ENCODE data around the gene MMEL1.
A peak's percentile ranks its signal among the peaks of the same experiment; 100 is the strongest.
"Not testable (repeated sequence)": the region's sequence is repeated elsewhere in the genome, so short reads cannot be mapped to it uniquely, and the experiment has no call there.

MMEL1 gene

DNA sequence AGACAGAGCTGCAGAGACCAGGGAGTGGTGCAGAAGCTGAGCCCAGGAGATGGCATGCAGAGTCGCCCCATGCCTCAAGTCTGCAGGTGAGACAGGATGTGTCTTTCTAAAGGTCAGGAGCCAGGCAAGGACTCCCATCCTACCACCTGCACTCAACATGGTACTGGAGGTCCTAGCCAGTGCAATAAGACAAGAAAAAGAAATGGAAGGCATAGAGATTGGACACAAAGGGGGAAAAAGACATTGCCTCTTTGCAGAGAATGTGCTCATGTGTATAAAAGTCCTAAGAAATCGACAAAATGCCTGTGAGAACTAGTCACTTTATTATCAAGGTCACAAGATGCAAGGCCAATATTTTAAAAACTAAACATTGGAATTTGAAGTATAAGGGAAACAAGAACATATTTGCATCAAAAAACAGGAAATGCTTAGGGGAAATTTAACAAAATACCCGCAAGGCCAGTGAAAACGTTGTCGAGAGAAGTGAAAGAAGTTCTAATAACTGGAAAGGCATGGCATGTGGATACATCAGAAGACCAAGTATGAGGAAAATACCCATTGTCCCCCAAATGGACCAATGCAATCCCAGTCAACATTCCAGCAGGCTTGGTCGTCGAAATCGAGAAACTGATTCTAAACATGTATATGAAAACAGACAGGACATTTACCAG is 59.4 kb downstream of the MMEL1 start:
- DNase-seq (ENCODE audit: low spot score), result no peak

GRCh38 chr1:2571348-2571747 is 61.5 kb downstream of the MMEL1 start:
- no peak for DNase-seq (ENCODE audit: low spot score)

DNA sequence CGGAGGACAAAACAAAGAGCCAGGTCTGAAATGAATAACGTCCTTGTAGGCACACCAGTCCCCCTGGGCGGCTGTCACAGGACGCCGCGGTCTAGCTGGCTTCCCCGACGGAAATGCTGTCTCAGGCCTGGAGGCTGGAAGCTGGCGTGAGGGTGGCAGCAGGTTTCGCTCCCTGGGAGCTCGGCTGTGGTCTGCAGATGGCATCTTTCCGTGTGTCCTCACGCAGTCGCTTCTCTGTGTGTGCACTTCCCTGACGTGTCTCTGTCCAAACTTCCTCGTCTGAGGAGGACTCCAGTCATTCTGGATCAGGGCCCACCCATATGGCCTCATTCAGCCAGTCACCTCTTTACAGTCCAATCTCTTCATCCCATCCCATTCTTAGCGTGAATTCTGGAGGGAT is 62.5 kb downstream of the MMEL1 start:
- DNase-seq (ENCODE audit: low spot score), result peak; percentile 22

- not testable (repeated sequence) for DNase-seq (ENCODE audit: low spot score)
Measured at GRCh38 chr1:2569703-2570102, 63.1 kb downstream of the MMEL1 start.

- DNase-seq (ENCODE audit: low spot score), result no peak
Measured at GRCh38 chr1:2569060-2569459, 63.8 kb downstream of the MMEL1 start.

DNA sequence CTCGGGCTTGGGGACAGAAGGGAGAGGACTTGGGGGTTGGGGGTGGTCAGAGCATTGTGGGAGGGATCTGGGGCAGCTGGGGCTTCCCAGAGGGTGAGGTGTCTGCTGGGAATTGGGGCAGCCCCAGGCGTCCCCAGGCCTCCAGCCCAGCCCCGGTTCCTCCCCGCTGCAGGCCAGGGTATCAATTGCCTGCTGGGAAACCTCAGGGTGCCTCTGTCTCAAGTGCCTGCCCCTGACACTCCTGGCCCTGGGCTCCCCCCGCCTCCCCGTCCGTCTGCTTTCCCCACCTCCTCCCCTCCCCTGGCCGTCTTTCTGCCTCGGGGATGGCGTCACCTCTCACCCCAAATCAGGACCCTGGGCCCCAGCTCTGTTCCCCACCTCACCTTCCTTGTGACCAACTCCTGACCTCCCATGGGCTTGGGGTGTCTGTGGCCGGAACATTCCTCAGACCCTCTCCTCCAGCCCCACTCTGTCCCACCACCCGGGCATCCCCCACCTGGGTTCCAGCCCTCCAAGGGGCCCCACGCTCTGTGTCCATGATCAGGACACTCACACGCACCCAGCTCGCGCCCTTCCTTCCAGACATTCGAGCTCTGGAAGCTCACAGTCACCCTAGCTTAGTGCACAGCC is 64.5 kb downstream of the MMEL1 start:
- not testable (repeated sequence) for DNase-seq (ENCODE audit: low spot score)

- no peak for DNase-seq (ENCODE audit: low spot score)
Measured at GRCh38 chr1:2567083-2567679, 65.6 kb downstream of the MMEL1 start.

DNA sequence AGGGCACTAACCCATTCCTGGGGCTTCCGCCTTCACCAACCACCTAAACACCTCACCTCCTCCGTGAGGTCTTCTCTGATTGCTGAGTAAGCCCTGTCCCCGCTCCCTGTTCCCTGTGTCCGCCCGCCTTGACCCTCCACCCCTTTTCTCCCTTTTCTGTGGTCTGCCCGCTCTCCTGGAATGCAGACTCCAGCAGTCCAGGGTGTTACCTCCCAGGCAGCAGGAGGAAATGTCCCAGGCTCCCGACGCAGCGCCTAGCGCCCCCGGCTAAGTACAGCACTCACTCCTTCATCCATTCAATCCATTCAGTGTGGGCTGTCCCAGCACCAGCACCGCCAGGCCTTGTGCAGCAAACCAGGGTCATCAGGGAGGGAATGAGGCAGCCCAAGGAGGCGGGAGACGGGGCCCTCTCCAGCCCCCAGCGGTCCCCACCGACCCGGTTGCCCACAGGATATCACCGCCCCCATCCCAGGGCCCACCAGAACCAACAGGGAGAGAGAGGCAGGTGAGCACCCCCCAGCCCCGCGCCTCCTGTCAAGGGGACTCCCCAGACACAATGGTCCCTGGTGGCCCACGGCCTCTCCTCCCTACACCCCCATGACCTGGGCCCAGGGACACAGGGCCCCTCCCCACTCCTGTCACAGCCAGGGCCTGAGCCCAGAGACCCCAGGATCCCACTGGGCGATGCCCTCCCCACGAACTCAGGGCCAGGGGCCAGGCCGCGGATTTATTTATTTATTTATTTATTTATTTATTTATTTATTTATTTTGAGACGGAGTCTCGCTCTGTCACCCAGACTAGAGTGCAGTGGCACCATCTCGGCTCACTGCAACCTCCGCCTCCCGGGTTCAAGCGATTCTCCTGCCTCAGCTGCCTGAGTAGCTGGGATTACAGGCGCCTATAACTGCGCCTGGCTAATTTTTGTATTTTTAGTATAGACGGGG is 66.4 kb downstream of the MMEL1 start:
- no peak for DNase-seq (ENCODE audit: low spot score)

DNA sequence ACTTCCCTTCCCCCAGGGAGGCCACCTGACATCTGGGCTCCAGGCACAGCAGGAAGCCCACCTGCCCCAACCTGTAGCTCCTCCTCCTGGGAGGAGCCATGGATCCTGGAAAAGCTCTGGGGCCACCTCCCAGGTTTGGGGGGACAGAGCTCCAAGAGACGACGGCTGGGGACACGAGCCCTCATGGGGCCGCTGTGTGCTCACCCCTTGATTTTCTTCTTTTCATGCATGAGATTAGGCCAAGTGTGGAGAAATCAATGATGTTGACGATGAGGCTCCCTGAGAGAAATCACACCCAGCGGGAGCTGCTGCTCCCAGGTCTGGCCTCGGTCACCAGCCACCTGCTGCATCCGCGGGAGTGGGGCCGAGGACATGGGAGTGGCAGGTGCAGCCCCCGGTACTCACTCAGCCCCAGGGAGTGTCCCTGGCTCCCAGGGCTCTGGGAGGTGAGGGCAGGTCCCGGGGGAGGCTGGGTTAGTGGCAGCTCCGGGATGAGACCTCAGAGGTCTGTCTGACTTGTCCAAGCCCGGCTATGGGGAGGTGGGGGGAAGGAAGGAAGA is 67.9 kb downstream of the MMEL1 start:
- DNase-seq (ENCODE audit: low spot score), result no peak

GRCh38 chr1:2564006-2564814 is 68.6 kb downstream of the MMEL1 start:
- no peak for DNase-seq (ENCODE audit: low spot score)

- DNase-seq (ENCODE audit: low spot score), result no peak
Measured at GRCh38 chr1:2563205-2563604, 69.6 kb downstream of the MMEL1 start.

DNA sequence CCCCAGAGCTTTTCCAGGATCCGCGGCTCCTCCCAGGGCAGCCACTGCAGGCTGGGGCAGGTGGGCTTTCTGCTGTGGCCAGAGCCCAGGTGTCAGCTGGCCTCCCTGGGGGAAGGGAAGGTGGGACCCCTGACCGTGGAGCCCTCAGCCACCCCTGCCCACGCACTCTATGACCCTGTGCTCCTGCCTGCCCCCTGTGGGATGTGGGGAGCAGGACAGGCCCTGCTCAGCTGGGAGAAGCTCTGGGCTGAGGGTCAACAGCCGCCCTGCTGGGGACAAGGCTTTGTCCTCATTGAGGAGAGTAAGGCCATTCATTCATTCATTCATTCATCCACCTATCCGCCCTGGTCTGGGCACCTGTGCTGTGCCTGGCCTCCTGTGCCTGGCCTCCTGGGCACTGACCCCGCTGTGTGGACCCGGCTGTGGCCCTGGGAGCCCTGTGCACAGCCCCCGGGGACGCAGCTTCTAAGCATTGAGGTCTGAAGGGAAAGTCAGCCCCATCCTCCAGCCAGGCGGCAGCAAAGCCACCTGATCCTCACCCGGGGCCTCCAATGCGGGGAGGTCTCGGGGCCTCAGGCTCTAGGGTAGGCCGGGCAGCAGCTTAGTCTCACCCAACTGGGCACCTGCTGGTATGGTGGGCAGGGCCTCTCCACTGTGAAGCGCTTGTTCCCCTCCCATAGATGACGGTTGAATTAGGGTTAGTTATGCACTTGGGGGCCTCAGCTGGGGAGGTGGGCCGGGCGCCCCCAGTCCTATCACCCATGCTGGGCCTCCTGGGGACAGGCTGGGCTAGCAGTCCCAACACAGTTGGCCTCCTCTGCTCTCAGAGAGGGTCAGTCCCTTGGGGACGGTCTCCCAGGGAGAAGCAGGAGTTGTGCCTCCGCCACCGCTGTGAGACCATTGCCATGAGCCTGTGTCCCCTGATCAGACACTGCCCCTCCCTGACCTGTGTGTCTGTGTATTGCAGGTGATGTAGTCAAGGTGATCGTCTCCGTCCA is 70.6 kb downstream of the MMEL1 start:
- DNase-seq (ENCODE audit: low spot score), result no peak

DNA sequence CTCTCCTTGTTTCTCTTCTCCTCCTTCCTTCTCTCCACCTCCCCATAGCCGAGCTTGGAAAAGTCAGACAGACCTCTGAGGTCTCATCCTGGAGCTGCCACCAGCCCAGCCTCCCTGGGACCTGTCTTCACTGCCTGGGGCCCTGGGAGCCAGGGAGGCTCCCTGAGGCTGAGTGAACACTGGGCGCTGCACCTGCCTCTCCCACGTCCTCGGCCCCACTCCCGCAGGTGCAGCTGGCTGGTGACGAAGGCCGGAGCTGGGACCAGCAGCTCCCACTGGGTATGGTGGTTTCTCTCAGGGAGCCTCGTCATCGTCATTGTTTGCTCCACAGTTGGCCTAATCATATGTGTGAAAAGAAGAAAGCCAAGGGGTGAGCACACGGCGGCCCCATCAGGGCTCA is 71.4 kb downstream of the MMEL1 start:
- DNase-seq (ENCODE audit: low spot score), result no peak

DNA sequence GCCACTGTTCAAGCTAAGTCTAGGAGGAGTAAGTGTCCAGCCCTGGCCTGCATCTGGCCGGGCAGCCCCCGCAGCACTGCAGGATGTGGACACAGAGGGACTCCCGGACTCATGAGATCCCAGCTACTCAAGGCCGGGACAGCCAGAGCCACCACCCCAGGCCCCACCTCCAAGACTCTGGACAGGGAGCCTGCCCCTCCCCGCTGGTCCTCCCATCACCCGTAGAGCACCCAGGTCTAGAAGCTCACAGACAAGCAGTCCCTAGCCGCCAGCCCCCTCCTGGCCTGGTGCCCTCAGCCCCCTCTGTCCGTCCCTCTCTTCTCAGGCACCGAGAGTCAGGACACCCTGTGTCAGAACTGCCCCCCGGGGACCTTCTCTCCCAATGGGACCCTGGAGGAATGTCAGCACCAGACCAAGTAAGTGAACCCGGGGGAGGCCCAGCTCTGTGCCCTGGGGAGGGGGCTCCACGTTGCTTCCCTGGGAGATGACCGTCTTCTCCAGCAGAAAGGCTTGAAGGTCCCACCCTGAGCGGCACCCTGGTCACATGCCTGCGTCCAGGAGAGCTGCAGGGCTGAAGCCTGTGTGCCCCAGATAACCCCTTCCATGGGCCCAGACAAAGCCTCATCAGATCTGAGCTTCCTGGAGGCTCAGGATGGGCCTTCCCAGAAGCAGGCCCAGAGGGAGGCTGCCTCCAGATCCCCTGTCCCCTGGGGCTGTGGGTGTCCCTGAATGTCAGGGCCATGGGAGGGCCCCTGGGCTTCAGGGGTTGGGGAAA is 72.3 kb downstream of the MMEL1 start:
- DNase-seq (ENCODE audit: low spot score), result no peak

- no peak for DNase-seq (ENCODE audit: low spot score)
Measured at GRCh38 chr1:2559509-2560298, 73.1 kb downstream of the MMEL1 start.

DNA sequence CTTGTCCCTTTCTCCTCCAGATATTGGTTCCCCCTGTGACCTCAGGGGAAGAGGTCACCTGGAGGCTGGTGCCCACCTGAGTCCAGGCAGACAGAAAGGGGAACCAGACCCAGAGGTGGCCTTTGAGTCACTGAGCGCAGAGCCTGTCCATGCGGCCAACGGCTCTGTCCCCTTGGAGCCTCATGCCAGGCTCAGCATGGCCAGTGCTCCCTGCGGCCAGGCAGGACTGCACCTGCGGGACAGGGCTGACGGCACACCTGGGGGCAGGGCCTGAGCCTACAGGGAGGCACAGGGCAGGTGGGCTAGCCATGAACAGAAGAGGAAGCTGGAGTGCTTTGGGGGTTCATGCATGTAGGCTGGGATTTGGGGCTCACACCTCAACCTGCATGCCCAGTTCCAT is 74.0 kb downstream of the MMEL1 start:
- DNase-seq (ENCODE audit: low spot score), result no peak

DNA sequence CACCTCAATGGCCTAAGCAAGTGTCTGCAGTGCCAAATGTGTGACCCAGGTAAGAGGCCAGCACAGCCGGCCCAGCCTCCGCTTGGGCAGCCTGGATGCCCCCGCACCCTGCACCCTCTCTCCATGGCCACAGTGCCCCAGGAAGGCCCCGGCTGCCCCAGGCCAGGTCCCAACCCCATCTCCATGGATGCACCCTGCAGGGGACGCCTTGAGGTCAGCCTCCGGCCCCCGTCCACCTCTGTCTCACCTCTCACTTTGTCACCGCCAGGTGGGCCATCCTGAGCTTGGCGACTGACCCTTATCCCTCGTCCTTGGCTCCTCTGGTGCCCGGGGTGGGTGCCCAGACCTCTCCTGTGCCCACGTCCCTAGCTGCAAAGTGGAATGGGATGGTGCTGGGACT is 74.4 kb downstream of the MMEL1 start:
- no peak for DNase-seq (ENCODE audit: low spot score)

All from cerebellar cortex (tissue), 1 donor.